Measurements from ENCODE around the gene BGN.

- TF ChIP-seq CTCF (conservative IDR thresholded peaks at IDR 0.05): no peak
- TF ChIP-seq EZH2 (IDR thresholded peaks at IDR 0.05; ENCODE audit: low read depth): no peak
Observed at GRCh38 chrX:153447581-153447960, 47.2 kb upstream of the BGN start.
